GM19467 (cell line): ENCODE results near the gene KCND3.

Experiments
- ATAC-seq: cut with Tn5 transposase; IDR thresholded peaks from one replicate; pipeline ENCODE4 v1.9.1; 2021; ENCODE audit warnings: mild to moderate bottlenecking, moderate library complexity; ENCODE audit not compliant: unreplicated experiment

KCND3 gene

GRCh38 chr1:111851552-111851951 is 137.9 kb downstream of the KCND3 start:
- no peak for ATAC-seq

- ATAC-seq = no peak
Measured at GRCh38 chr1:111850109-111850508, 139.4 kb downstream of the KCND3 start.

GRCh38 chr1:111848852-111849545 is 140.5 kb downstream of the KCND3 start:
- ATAC-seq = no peak

DNA sequence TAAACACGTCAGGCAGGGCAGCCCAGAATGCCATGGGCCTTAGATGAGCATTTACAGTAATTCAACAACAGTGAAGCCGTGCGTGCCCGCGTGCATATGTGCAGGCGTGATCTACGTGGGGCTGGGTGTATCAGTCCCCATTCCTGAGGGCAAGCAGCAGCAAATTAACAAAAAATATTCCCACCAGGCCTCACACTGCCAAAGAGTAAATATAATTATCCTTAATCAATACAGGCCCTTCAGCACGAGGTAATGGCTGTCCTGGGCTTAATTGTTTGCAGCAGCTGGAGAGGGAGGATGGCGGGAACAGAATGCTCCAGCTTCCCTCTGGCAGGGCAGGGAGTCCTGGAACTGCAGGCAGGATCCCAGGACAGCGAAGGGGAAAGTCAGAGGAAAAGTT is 142.0 kb downstream of the KCND3 start:
- ATAC-seq = no peak

GRCh38 chr1:111846842-111847241 is 142.6 kb downstream of the KCND3 start:
- no peak for ATAC-seq

DNA sequence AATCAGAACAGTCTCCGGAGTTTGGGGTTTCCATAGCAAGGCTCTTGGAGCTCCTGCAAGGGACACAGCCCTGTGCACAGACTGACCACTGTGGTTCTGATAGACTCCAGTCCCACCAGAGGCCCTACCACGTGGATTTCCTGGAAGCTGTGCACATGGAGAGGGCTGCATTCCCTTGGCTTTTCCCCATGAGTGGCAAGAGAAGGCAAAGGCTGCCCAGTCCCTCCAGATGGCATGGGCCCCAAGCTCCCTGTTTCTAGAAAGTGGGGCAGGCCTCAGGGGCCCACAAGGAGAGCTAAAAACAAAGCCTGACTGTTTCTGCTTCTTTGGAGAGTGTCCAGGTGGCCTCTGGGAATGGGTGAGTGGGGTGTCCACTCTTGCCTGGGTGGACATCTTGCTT is 146.3 kb downstream of the KCND3 start:
- no peak for ATAC-seq

DNA sequence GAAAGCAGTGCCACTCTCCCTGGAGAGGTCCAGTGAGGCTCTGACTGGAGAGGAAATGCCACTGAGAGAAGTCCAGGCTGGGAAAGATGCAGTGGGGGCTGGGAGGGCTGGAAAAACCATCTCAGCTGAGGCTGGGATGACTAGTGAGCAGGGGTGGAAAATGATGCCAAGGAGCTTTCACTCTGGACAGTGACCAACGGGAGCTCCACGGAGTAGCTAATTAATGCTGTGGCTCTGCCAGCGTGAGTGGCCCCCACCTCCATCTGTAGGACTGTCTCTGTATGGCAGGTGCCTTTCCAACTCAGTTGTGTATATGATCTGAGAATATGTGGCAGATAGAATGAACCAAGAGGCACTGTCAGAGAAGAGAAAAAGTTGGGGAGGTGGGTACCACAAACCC is 147.1 kb downstream of the KCND3 start:
- no peak for ATAC-seq

GRCh38 chr1:111841746-111842145 is 147.7 kb downstream of the KCND3 start:
- no peak for ATAC-seq

- ATAC-seq = no peak
Measured at GRCh38 chr1:111841189-111841588, 148.3 kb downstream of the KCND3 start.

- ATAC-seq = no peak
Measured at GRCh38 chr1:111837393-111837792, 152.1 kb downstream of the KCND3 start.

GRCh38 chr1:111836111-111836510 is 153.4 kb downstream of the KCND3 start:
- ATAC-seq = no peak

DNA sequence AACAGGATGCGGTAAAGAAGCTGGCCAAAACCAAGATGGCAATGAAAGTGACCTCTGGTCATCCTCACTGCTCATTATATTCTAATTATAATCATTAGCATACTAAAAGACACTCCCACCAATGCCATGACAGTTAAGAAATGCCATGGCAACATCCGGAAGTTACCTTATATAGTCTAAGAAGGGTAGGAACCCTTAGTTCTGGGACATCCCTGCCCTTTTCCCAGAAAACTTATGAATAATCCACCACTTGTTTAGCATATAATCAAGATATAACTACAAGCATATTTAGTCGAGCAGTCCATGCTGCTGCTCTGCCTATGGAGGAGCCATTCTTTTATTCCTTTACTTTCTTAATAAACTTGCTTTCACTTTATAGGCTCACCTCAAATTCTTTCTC is 154.0 kb downstream of the KCND3 start:
- ATAC-seq = no peak

DNA sequence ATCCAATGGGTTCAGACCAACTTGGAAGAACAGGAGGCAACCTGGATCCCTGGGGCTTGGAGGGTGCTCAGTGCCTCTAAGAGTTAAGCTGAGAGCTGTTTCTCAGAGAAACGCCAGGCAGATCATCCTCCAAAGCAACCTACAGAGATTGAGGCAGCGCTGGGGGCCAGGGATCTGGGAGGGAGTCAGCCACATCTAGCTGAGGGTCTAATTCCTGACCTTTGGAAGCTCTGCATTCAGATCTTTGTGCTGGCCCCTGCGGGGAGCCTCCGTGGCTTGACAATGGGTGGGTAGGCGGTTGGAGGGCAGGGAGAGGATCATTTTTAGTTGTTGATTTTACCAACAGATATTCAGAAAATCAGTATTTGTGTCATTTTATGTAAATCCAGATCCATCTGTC is 154.5 kb downstream of the KCND3 start:
- ATAC-seq = no peak

GRCh38 chr1:111833334-111833733 is 156.1 kb downstream of the KCND3 start:
- no peak for ATAC-seq

DNA sequence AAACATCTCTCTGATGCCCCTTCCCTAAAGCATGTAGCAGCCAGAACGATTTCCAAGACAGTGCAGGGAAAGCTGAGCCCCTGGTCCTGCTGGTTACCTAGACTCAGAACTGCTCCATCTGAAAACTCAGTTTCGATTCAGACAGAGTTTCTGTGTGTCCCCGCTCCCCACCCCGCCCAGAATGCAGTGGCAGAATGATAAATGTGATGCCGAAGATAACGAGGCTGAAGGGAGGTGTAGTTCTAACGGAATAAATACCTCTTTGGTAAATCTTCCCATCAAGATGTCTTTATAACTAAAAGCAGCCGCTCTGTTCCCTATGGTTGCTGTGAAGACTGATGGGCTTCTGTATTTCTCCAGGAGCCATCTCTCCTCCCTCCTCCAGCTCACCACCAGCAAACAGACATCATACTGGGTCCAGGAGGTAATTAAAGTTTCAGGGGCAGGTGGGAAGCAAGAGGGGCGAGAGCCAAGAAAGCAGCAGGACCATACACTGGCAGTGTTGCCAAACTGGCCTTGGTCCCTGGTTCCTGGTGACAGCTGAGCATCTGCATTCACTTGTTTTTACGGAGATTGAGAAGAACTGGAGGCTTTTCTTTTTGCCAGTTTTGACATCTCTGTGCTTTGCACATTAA is 156.8 kb downstream of the KCND3 start:
- no peak for ATAC-seq

- ATAC-seq = no peak
Measured at GRCh38 chr1:111831153-111831552, 158.3 kb downstream of the KCND3 start.

GRCh38 chr1:111827946-111828345 is 161.5 kb downstream of the KCND3 start:
- ATAC-seq = no peak

GRCh38 chr1:111826278-111826677 is 163.2 kb downstream of the KCND3 start:
- no peak for ATAC-seq

- no peak for ATAC-seq
Measured at GRCh38 chr1:111825217-111825616, 164.3 kb downstream of the KCND3 start.

DNA sequence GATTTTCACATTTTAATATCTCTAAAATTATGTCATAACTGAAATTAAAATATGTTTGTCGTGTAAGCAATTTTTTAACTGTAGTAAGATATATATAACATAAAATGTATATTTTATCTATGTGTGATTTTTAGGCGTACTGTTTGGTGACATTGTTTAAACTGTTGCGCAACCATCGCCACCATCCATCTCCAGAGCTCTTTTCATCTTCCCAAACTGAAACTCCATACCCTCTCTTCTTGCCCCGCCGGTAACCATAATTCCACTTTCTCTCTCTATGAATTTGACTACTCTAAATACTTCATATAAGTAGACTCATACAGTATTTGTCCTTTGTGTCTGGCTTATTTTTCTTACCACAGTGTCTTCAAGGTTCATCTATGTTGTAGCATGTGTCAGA is 167.3 kb downstream of the KCND3 start:
- no peak for ATAC-seq

GRCh38 chr1:111821121-111821745 is 168.2 kb downstream of the KCND3 start:
- ATAC-seq = no peak

DNA sequence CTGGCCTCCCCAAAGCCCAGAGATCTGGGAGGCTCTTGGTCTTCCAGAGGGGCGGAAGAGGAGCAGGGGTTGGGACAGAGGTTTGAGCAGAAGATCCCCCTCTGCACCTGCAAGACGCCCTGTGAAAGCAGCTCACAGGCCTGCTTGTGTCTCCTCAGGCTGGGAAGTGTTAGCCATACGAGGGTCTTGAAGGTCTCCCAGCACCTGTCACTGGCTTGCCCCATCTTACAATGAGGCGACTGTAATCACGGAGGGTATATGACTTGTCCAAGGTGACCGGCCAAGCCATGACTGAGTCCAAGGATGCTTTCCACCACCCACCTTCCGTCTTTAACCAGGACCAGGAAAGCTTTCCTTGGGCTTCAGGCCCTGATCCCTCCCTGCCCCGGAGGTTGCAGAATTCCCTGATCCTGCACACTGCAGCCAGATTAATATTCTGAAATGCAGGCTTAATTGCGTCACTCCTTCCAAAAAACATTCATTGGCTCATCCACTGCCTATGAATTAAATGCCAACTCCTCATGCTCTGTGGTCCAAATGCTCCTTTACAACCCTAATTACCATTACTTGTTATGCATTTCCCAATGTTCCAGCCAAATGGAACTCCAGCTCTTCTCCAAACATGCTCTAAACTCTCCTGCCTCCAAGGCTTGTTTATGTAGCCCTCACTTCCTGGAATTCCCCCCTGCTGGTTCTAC is 169.8 kb downstream of the KCND3 start:
- ATAC-seq = no peak
